IgD-negative memory B cell (primary cell): Measurements from ENCODE around the gene PLEKHA6. TPM values are rescaled to one million over a fixed set of nuclear protein-coding genes. Genes with fewer than 3 reads are reported as not detected.
A peak's percentile ranks its signal among the peaks of the same experiment; 100 is the strongest.

ENCODE experiments used
- H3K27ac Mint-ChIP-seq, 3 donors: one replicate each; pipeline ENCODE4 v1.8.0; 2020 to 2022; ENCODE audit warnings: mild to moderate bottlenecking in 3 of 3, mixed read lengths in 3 of 3, moderate library complexity in 1 of 3
- H3K27me3 Mint-ChIP-seq: one replicate; pipeline ENCODE4 v1.8.0; 2021; ENCODE audit warnings: mixed read lengths
- H3K36me3 Mint-ChIP-seq: one replicate; pipeline ENCODE4 v1.8.0; 2020; ENCODE audit warnings: mild to moderate bottlenecking, mixed read lengths
- H3K4me1 Mint-ChIP-seq, 3 donors: one replicate each; pipeline ENCODE4 v1.8.0; 2020 to 2022; ENCODE audit warnings: mixed read lengths in 3 of 3, mild to moderate bottlenecking in 1 of 3
- H3K4me3 Mint-ChIP-seq, 4 donors: one replicate each; pipeline ENCODE4 v1.8.0; 2020 to 2022; ENCODE audit warnings: mild to moderate bottlenecking in 4 of 4, mixed read lengths in 4 of 4, moderate library complexity in 3 of 4
- H3K9me3 Mint-ChIP-seq, 3 donors: one replicate each; pipeline ENCODE4 v1.8.0; 2020 to 2021; ENCODE audit warnings: mixed read lengths in 3 of 3, mild to moderate bottlenecking in 1 of 3
- polyA plus RNA-seq: library from polyadenylated mRNA; unstranded; fragments of 300-500 nt; fragmentation: Illumina TruSeq; gene quantifications from one replicate; pipeline ENCODE4 v1.2.3, GENCODE V29; 2021

PLEKHA6 gene
- polyA plus RNA-seq, 1 donor from 2014 or later = 0.11 TPM

- no peaks in the 10 kb centered on the region for H3K27me3 Mint-ChIP-seq
- H3K27ac Mint-ChIP-seq = no peak overlapping the region
These were observed 101.3 kb downstream of the PLEKHA6 start for GRCh38 chr1:204258213-204259115.

GRCh38 chr1:204257446-204257845, 102.3 kb downstream of the PLEKHA6 start:
- no peak overlapping the region for H3K27ac Mint-ChIP-seq
- H3K9me3 Mint-ChIP-seq = no peaks in the 10 kb centered on the region
- H3K27me3 Mint-ChIP-seq = no peaks in the 10 kb centered on the region
- H3K4me3 Mint-ChIP-seq = no peak overlapping the region
- H3K4me1 Mint-ChIP-seq = no peaks in the 10 kb centered on the region
- peaks cover 4% of the 10 kb centered on the region for H3K36me3 Mint-ChIP-seq

More at GRCh38 chr1:204258213-204259115, 101.3 kb downstream of the PLEKHA6 start:
- peaks cover 4% of the 10 kb centered on the region for H3K36me3 Mint-ChIP-seq
- H3K4me3 Mint-ChIP-seq = no peak overlapping the region
- no peaks in the 10 kb centered on the region for H3K4me1 Mint-ChIP-seq
- no peaks in the 10 kb centered on the region for H3K9me3 Mint-ChIP-seq

- H3K4me3 Mint-ChIP-seq = no peak overlapping the region
- peaks cover 4% of the 10 kb centered on the region for H3K36me3 Mint-ChIP-seq
- peak overlapping the region in 1 of 3 donors; percentile 17 for H3K27ac Mint-ChIP-seq
- no peaks in the 10 kb centered on the region for H3K27me3 Mint-ChIP-seq
- no peaks in the 10 kb centered on the region for H3K9me3 Mint-ChIP-seq
- H3K4me1 Mint-ChIP-seq = no peaks in the 10 kb centered on the region
These were observed 103.2 kb downstream of the PLEKHA6 start for GRCh38 chr1:204256531-204256930.

- Mint-ChIP-seq H3K4me3 (no peak overlapping the region), H3K36me3 (peaks cover 4% of the 10 kb centered on the region), H3K27me3 (no peaks in the 10 kb centered on the region), H3K27ac (no peak overlapping the region), H3K9me3 (peaks cover 0 to 1% (median 0%) of the 10 kb centered on the region in 3 donors), H3K4me1 (no peaks in the 10 kb centered on the region)
These were observed 103.8 kb downstream of the PLEKHA6 start for GRCh38 chr1:204255966-204256365.

GRCh38 chr1:204255225-204255624, 104.5 kb downstream of the PLEKHA6 start:
- Mint-ChIP-seq H3K27me3 (no peaks in the 10 kb centered on the region), H3K27ac (no peak overlapping the region), H3K36me3 (peaks cover 3% of the 10 kb centered on the region), H3K4me3 (no peak overlapping the region), H3K9me3 (peaks cover 0 to 1% (median 0%) of the 10 kb centered on the region in 3 donors), H3K4me1 (no peaks in the 10 kb centered on the region)

- H3K4me3 Mint-ChIP-seq = no peak overlapping the region
- peaks cover 1% of the 10 kb centered on the region for H3K36me3 Mint-ChIP-seq
- H3K4me1 Mint-ChIP-seq = no peaks in the 10 kb centered on the region
- H3K27me3 Mint-ChIP-seq = no peaks in the 10 kb centered on the region
- H3K27ac Mint-ChIP-seq = no peak overlapping the region
- H3K9me3 Mint-ChIP-seq = peaks cover 0 to 1% (median 0%) of the 10 kb centered on the region in 3 donors
These were observed 105.6 kb downstream of the PLEKHA6 start for GRCh38 chr1:204254031-204254661.

- no peak overlapping the region for H3K4me3 Mint-ChIP-seq
- peaks cover 1% of the 10 kb centered on the region for H3K36me3 Mint-ChIP-seq
- no peaks in the 10 kb centered on the region for H3K27me3 Mint-ChIP-seq
- H3K9me3 Mint-ChIP-seq = peaks cover 0 to 1% (median 0%) of the 10 kb centered on the region in 3 donors
- H3K4me1 Mint-ChIP-seq = no peaks in the 10 kb centered on the region
- no peak overlapping the region for H3K27ac Mint-ChIP-seq
These were observed 107.6 kb downstream of the PLEKHA6 start for GRCh38 chr1:204251926-204252689.

- Mint-ChIP-seq H3K9me3 (peaks cover 0 to 1% (median 0%) of the 10 kb centered on the region in 3 donors), H3K4me1 (no peaks in the 10 kb centered on the region), H3K36me3 (no peaks in the 10 kb centered on the region), H3K27me3 (peaks cover 2% of the 10 kb centered on the region), H3K27ac (no peak overlapping the region), H3K4me3 (no peak overlapping the region)
These were observed 108.4 kb downstream of the PLEKHA6 start for GRCh38 chr1:204251286-204251685.

- Mint-ChIP-seq H3K9me3 (peaks cover 0 to 1% (median 0%) of the 10 kb centered on the region in 3 donors), H3K36me3 (no peaks in the 10 kb centered on the region), H3K4me3 (no peak overlapping the region), H3K27ac (no peak overlapping the region), H3K27me3 (peaks cover 2% of the 10 kb centered on the region), H3K4me1 (no peaks in the 10 kb centered on the region)
These were observed 109.2 kb downstream of the PLEKHA6 start for GRCh38 chr1:204250428-204251030.

GRCh38 chr1:204249736-204250427, 109.8 kb downstream of the PLEKHA6 start:
- H3K36me3 Mint-ChIP-seq = no peaks in the 10 kb centered on the region
- H3K4me3 Mint-ChIP-seq = no peak overlapping the region
- no peak overlapping the region for H3K27ac Mint-ChIP-seq
- H3K4me1 Mint-ChIP-seq = no peaks in the 10 kb centered on the region
- H3K27me3 Mint-ChIP-seq = peaks cover 2% of the 10 kb centered on the region
- H3K9me3 Mint-ChIP-seq = peaks cover 0 to 1% (median 0%) of the 10 kb centered on the region in 3 donors

GRCh38 chr1:204248954-204249353, 110.8 kb downstream of the PLEKHA6 start:
- Mint-ChIP-seq H3K9me3 (peaks cover 0 to 1% (median 0%) of the 10 kb centered on the region in 3 donors), H3K4me1 (no peaks in the 10 kb centered on the region), H3K4me3 (no peak overlapping the region), H3K27ac (no peak overlapping the region), H3K27me3 (peaks cover 2% of the 10 kb centered on the region), H3K36me3 (no peaks in the 10 kb centered on the region)

GRCh38 chr1:204246876-204247275, 112.9 kb downstream of the PLEKHA6 start:
- H3K27me3 Mint-ChIP-seq = peaks cover 2% of the 10 kb centered on the region
- no peak overlapping the region for H3K27ac Mint-ChIP-seq
- no peaks in the 10 kb centered on the region for H3K36me3 Mint-ChIP-seq
- H3K4me1 Mint-ChIP-seq = no peaks in the 10 kb centered on the region
- H3K4me3 Mint-ChIP-seq = no peak overlapping the region
- H3K9me3 Mint-ChIP-seq = peaks cover 0 to 1% (median 0%) of the 10 kb centered on the region in 3 donors

GRCh38 chr1:204242920-204243319, 116.8 kb downstream of the PLEKHA6 start:
- no peaks in the 10 kb centered on the region for H3K4me1 Mint-ChIP-seq
- no peaks in the 10 kb centered on the region for H3K36me3 Mint-ChIP-seq
- no peak overlapping the region for H3K27ac Mint-ChIP-seq
- H3K4me3 Mint-ChIP-seq = no peak overlapping the region
- H3K9me3 Mint-ChIP-seq = no peaks in the 10 kb centered on the region
- H3K27me3 Mint-ChIP-seq = peaks cover 2% of the 10 kb centered on the region

- Mint-ChIP-seq H3K36me3 (no peaks in the 10 kb centered on the region), H3K4me1 (no peaks in the 10 kb centered on the region), H3K27me3 (peaks cover 5% of the 10 kb centered on the region), H3K9me3 (no peaks in the 10 kb centered on the region), H3K27ac (no peak overlapping the region), H3K4me3 (no peak overlapping the region)
These were observed 117.8 kb downstream of the PLEKHA6 start for GRCh38 chr1:204241914-204242313.
